B cell (primary cell): Measurements from ENCODE around the gene CD58. TPM values are rescaled to one million over a fixed set of nuclear protein-coding genes. Genes with fewer than 3 reads are reported as not detected.

Source experiments
- ATAC-seq: fragments of 200-7000 bp; cut with Tn5 transposase; one replicate; pipeline ENCODE4 v1.10.0; 2021; ENCODE audit warnings: low read depth, mild to moderate bottlenecking, moderate number of reproducible peaks, moderate library complexity
- CTCF ChIA-PET: fragments of 350-600 bp; sonication (Branson Sonifier 250); formaldehyde crosslinking; loops from one replicate; lab custom pipeline; 2021; ENCODE audit warnings: antibody characterized with exemption, inconsistent platforms; lab: Charles Lee
- POLR2A ChIA-PET: fragments of 350-600 bp; sonication (Branson Sonifier 250); formaldehyde crosslinking; loops from one replicate; lab custom pipeline; 2021; ENCODE audit warnings: antibody characterized with exemption; lab: Charles Lee
- DNase-seq: peaks from one replicate; pipeline ENCODE4 v3.0.0; 2013
- H2AFZ ChIP-seq: 2 replicates; pipeline ENCODE4 v1.6.1; 2012; ENCODE audit warnings: mild to moderate bottlenecking, low read depth, low read length; ENCODE audit not compliant: insufficient read depth, poor library complexity, severe bottlenecking
- H3K27ac ChIP-seq, 2 donors: 1 replicate in 1 of 2; 2 replicates in 1 of 2; pipeline ENCODE4 v1.5.1; 2012 to 2013; ENCODE audit warnings: low read length in 2 of 2, mild to moderate bottlenecking in 2 of 2, moderate library complexity in 1 of 2
- H3K27me3 ChIP-seq, 4 experiments: fragments of 200-600 bp in 1 of 4; sonication (generic) in 1 of 4; replicated peaks in 1 of 4; 1 replicate in 2 of 4; 2 replicates in 2 of 4; pipeline versions ENCODE4 v1.6.1 to v1.7.0; 2013 to 2016; ENCODE audit warnings: low read length in 3 of 4, mild to moderate bottlenecking in 2 of 4, mixed read lengths in 1 of 4, moderate library complexity in 1 of 4; ENCODE audit not compliant: insufficient read depth in 4 of 4, control insufficient read depth in 3 of 4; ENCODE audit errors: control extremely low read depth in 1 of 4
- H3K36me3 ChIP-seq, 2 experiments: replicated peaks in 1 of 2; 1 replicate in 1 of 2; 2 replicates in 1 of 2; pipeline versions ENCODE4 v1.6.1 to v1.7.1; 2013; ENCODE audit warnings: low read length in 1 of 2; ENCODE audit not compliant: insufficient read depth in 2 of 2, control insufficient read depth in 1 of 2; ENCODE audit errors: control extremely low read depth in 1 of 2, extremely low read depth in 1 of 2
- H3K4me1 ChIP-seq, 2 donors: fragments of 200-600 bp in 1 of 2; sonication (generic) in 1 of 2; 1 replicate in 1 of 2; 2 replicates in 1 of 2; pipeline versions ENCODE4 v1.5.1 to v1.6.1; 2013 to 2017; ENCODE audit warnings: low read length in 2 of 2; ENCODE audit not compliant: control insufficient read depth in 2 of 2, insufficient read depth in 2 of 2
- H3K4me2 ChIP-seq: replicated peaks from 2 replicates; pipeline ENCODE3; 2012; ENCODE audit warnings: mild to moderate bottlenecking, low read depth, low read length; ENCODE audit not compliant: poor library complexity, severe bottlenecking
- H3K4me3 ChIP-seq, 5 experiments: fragments of 200-600 bp in 1 of 5; sonication (generic) in 1 of 5; 1 replicate in 3 of 5; 2 replicates in 2 of 5; pipeline versions ENCODE4 v1.5.1 to v1.7.0; 2011 to 2016; ENCODE audit warnings: low read length in 4 of 5, mild to moderate bottlenecking in 4 of 5, low read depth in 2 of 5, control low read depth in 1 of 5, moderate library complexity in 1 of 5; ENCODE audit not compliant: insufficient read depth in 1 of 5; ENCODE audit errors: control extremely low read depth in 1 of 5, extremely low read depth in 1 of 5
- H3K79me2 ChIP-seq: fragments of 200-600 bp; sonication (generic); one replicate; pipeline ENCODE4 v1.6.0; 2016; ENCODE audit warnings: low read length; ENCODE audit not compliant: control insufficient read depth, insufficient read depth
- H3K9ac ChIP-seq: fragments of 200-600 bp; sonication (generic); 2 replicates; pipeline ENCODE4 v1.6.1; 2017; ENCODE audit warnings: mild to moderate bottlenecking, low read length, moderate library complexity
- H3K9me3 ChIP-seq, 3 donors: one replicate each; pipeline versions ENCODE4 v1.6.1 to v1.7.1; 2013; ENCODE audit warnings: low read length in 2 of 3; ENCODE audit not compliant: control insufficient read depth in 2 of 3, insufficient read depth in 1 of 3; ENCODE audit errors: control extremely low read depth in 1 of 3
- H4K20me1 ChIP-seq: 2 replicates; pipeline ENCODE4 v1.6.0; 2012; ENCODE audit warnings: mild to moderate bottlenecking, low read length; ENCODE audit not compliant: insufficient read depth, control insufficient read depth, poor library complexity, severe bottlenecking
- H3K27ac Mint-ChIP-seq: one replicate; pipeline ENCODE4 v1.8.0; 2021; ENCODE audit warnings: mixed read lengths
- H3K27me3 Mint-ChIP-seq: one replicate; pipeline ENCODE4 v1.8.0; 2021; ENCODE audit warnings: mixed read lengths
- H3K4me1 Mint-ChIP-seq: one replicate; pipeline ENCODE4 v1.8.0; 2021; ENCODE audit warnings: mixed read lengths
- H3K4me3 Mint-ChIP-seq: one replicate; pipeline ENCODE4 v1.8.0; 2021; ENCODE audit warnings: mixed read lengths
- H3K9me3 Mint-ChIP-seq: one replicate; pipeline ENCODE4 v1.8.0; 2022; ENCODE audit warnings: mixed read lengths; ENCODE audit not compliant: insufficient read depth
- EZH2 ChIP-seq: IDR thresholded peaks from 2 replicates; pipeline ENCODE4 v1.6.1; 2012; ENCODE audit warnings: borderline replicate concordance, low read depth, mild to moderate bottlenecking, moderate library complexity, low read length; ENCODE audit not compliant: insufficient read depth, poor library complexity, severe bottlenecking
- WGBS: methylation state at CpG from one replicate; pipeline ENCODE4 v1.1.5; 2013; ENCODE audit warnings: missing lambda C conversion rate; ENCODE audit not compliant: insufficient coverage; 5-methylcytosine and 5-hydroxymethylcytosine counted together
- intact Hi-C: fragments of 100-400 bp; cut with micrococcal nuclease; formaldehyde crosslinking; loops from one replicate; pipeline ENCODE4 v1.10.0; 2022
- polyA plus RNA-seq: library from polyadenylated mRNA; depleted of rRNA; stranded (reverse); fragments of >200 nt; gene quantifications from 2 replicates; pipeline ENCODE4 v1.2.3, GENCODE V29; 2012
- total RNA-seq, 2 donors: library from RNA; stranded (reverse); fragments of 120-200 nt in 1 of 2; gene quantifications; 1 replicate in 1 of 2; 2 replicates in 1 of 2; pipeline versions ENCODE4 v1.2.3 to v1.2.4, GENCODE V29; 2013 to 2022
- TF ChIP-seq, protein P1 (sequence below): fragments of 200-600 bp; IDR thresholded peaks from one replicate; pipeline ENCODE4 v1.8.0; 2022; ENCODE audit warnings: antibody characterized with exemption, mild to moderate bottlenecking

CD58 gene
- total and polyA plus RNA-seq, 2 donors (not counting 1 experiment from before 2014, with no cell fraction given): 12.3 to 47.6 TPM

DNA sequence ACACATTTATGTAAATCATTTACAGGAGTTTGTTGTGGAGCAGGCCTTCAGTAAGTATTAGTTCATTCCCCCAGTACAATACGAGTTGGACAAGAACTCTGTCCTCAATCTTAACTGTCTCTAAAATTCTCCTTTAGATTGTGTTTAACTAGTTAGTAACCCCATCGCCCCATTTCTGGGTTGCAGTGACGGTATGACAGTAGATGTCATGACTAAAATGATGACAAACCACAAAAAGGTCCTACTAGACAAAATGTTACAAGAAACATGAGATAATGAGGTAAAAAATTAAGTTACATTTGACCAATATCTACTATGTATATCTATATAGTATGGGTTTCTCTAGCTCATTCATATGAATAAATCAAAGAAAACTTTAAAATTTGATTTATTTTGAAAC lies 41.1 kb downstream of the CD58 start:
- Histone ChIP-seq H3K4me3 (no peak overlapping the region), H3K27me3 (no peaks in the 10 kb centered on the region), H2AFZ (no peak overlapping the region), H3K27ac (no peak overlapping the region), H4K20me1 (no peaks in the 10 kb centered on the region), H3K79me2 (no peaks in the 10 kb centered on the region), H3K9me3 (peaks cover 0 to 1% (median 0%) of the 10 kb centered on the region in 3 donors), H3K9ac (no peak overlapping the region), H3K36me3 (no peaks in the 10 kb centered on the region), H3K4me1 (no peaks in the 10 kb centered on the region), H3K4me2 (no peak overlapping the region)
- H3K27ac Mint-ChIP-seq: no peak overlapping the region
- H3K4me1 Mint-ChIP-seq: no peaks in the 10 kb centered on the region
- no peak for TF ChIP-seq EZH2
- TF ChIP-seq, protein P1, sequence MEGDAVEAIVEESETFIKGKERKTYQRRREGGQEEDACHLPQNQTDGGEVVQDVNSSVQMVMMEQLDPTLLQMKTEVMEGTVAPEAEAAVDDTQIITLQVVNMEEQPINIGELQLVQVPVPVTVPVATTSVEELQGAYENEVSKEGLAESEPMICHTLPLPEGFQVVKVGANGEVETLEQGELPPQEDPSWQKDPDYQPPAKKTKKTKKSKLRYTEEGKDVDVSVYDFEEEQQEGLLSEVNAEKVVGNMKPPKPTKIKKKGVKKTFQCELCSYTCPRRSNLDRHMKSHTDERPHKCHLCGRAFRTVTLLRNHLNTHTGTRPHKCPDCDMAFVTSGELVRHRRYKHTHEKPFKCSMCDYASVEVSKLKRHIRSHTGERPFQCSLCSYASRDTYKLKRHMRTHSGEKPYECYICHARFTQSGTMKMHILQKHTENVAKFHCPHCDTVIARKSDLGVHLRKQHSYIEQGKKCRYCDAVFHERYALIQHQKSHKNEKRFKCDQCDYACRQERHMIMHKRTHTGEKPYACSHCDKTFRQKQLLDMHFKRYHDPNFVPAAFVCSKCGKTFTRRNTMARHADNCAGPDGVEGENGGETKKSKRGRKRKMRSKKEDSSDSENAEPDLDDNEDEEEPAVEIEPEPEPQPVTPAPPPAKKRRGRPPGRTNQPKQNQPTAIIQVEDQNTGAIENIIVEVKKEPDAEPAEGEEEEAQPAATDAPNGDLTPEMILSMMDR: no peak
- ChIA-PET POLR2A (no interaction called here), CTCF (no interaction called here)
- no peak overlapping the region for H3K4me3 Mint-ChIP-seq
- H3K27me3 Mint-ChIP-seq: no peaks in the 10 kb centered on the region
- WGBS: no CpG with 5 or more reads among the region's 3 CpGs
- intact Hi-C loops: no loop called here
- no peaks in the 10 kb centered on the region for H3K9me3 Mint-ChIP-seq
- ATAC-seq: no peak
- DNase-seq: no peak

DNA sequence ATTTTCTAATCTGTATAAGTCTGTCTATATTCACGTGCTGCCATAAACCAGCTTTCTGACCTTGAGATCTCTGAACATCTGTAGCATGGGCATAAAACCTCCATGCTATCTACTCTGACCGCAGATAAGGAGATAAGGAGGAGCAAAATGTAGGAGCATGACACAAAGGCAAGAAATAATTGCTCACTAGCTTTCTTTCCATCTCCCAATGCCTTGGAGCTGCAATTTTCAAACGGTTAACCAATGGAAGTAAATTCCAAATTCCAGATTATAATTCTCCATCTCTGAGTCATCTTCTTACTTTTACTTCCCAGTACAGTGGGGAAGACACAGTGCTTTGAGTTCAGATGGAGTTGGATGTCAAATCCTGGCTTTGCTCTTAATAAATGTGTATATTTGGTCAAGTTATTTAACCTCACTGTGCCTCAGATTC lies 41.6 kb downstream of the CD58 start:
- no peak overlapping the region for H3K27ac Mint-ChIP-seq

More for the DNA sequence above, 41.6 kb downstream of the CD58 start:
- no peaks in the 10 kb centered on the region for H3K9me3 Mint-ChIP-seq
- no peak overlapping the region for H3K4me3 ChIP-seq
- H2AFZ ChIP-seq: no peak overlapping the region
- no peaks in the 10 kb centered on the region for H3K36me3 ChIP-seq
- no peak overlapping the region for H3K9ac ChIP-seq
- no peaks in the 10 kb centered on the region for H4K20me1 ChIP-seq
- no peak overlapping the region for H3K4me2 ChIP-seq
- intact Hi-C loops: no loop called here
- peaks cover 0 to 1% (median 0%) of the 10 kb centered on the region in 3 donors for H3K9me3 ChIP-seq
- no peaks in the 10 kb centered on the region for H3K79me2 ChIP-seq
- no peak overlapping the region for H3K4me3 Mint-ChIP-seq
- CTCF ChIA-PET: no interaction called here
- no peaks in the 10 kb centered on the region for H3K27me3 ChIP-seq
- DNase-seq: no peak
- TF ChIP-seq, protein P1: no peak
- TF ChIP-seq EZH2: no peak
- no peaks in the 10 kb centered on the region for H3K4me1 Mint-ChIP-seq
- POLR2A ChIA-PET: no interaction called here
- H3K27ac ChIP-seq: no peak overlapping the region
- whole genome bisulfite sequencing: no CpG with 5 or more reads among the region's 3 CpGs
- no peak for ATAC-seq
- no peaks in the 10 kb centered on the region for H3K27me3 Mint-ChIP-seq
- H3K4me1 ChIP-seq: no peaks in the 10 kb centered on the region
